HK-2 (cell line): ENCODE measurements around the gene BCL11B.

Source experiments
- DNase-seq: peaks from one replicate; pipeline ENCODE4 v3.0.0-alpha.2; 2018; ENCODE audit not compliant: unreplicated experiment

BCL11B gene

GRCh38 chr14:99137001-99137700 lies 134.8 kb downstream of the BCL11B start:
- no peak for DNase-seq

GRCh38 chr14:99136401-99136800 lies 135.6 kb downstream of the BCL11B start:
- no peak for DNase-seq

- DNase-seq, result no peak
Observed at GRCh38 chr14:99136047-99136400, 136.0 kb downstream of the BCL11B start.

- no peak for DNase-seq
Observed at GRCh38 chr14:99134516-99135046, 137.4 kb downstream of the BCL11B start.

GRCh38 chr14:99133636-99134515 lies 138.1 kb downstream of the BCL11B start:
- no peak for DNase-seq

GRCh38 chr14:99132821-99133635 lies 139.0 kb downstream of the BCL11B start:
- DNase-seq, result no peak

- DNase-seq, result no peak
Observed at GRCh38 chr14:99131632-99132271, 140.2 kb downstream of the BCL11B start.

- DNase-seq, result no peak
Observed at GRCh38 chr14:99129998-99130397, 142.0 kb downstream of the BCL11B start.

- DNase-seq, result no peak
Observed at GRCh38 chr14:99129211-99129696, 142.7 kb downstream of the BCL11B start.

- no peak for DNase-seq
Observed at GRCh38 chr14:99128185-99128584, 143.8 kb downstream of the BCL11B start.

GRCh38 chr14:99127651-99128167 lies 144.3 kb downstream of the BCL11B start:
- no peak for DNase-seq

- no peak for DNase-seq
Observed at GRCh38 chr14:99125616-99126431, 146.2 kb downstream of the BCL11B start.

- DNase-seq, result no peak
Observed at GRCh38 chr14:99125113-99125512, 146.9 kb downstream of the BCL11B start.

GRCh38 chr14:99124482-99125105 lies 147.4 kb downstream of the BCL11B start:
- DNase-seq, result no peak

- no peak for DNase-seq
Observed at GRCh38 chr14:99123208-99123870, 148.7 kb downstream of the BCL11B start.

- DNase-seq, result no peak
Observed at GRCh38 chr14:99122521-99123125, 149.4 kb downstream of the BCL11B start.

- no peak for DNase-seq
Observed at GRCh38 chr14:99121319-99121875, 150.6 kb downstream of the BCL11B start.

- no peak for DNase-seq
Observed at GRCh38 chr14:99120526-99121318, 151.3 kb downstream of the BCL11B start.
